ENCODE data around the gene KCNAB1. TPM values are rescaled to one million over a fixed set of nuclear protein-coding genes. Genes with fewer than 3 reads are reported as not detected.

Gene KCNAB1
- total RNA-seq, 3 donors from 2014 or later, result 3.9 to 8.3 (median 5.4) TPM

DNA sequence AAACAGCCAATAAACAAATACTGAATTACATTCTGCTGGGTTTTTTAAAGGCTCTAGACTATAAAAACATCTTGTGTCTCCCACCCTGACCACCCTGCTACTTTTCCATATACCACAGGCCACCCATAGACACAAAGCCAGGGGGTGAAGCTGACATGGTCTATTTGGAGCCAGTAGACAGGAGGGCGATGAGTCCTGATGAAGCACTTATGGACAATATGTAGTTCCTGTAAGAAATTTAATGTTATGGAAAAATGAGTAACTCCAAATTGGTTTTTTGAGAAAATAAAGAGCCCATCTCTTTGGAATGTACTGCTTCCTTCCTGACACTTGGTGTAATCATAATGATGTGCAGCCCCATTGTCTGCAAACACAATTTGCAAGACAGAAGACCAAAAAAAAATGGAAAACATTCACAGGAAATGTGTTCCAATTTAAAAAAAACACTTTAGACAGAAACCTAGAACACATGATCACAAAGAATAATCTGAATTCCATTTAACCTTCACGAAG is 422.7 kb downstream of the KCNAB1 start:
- Histone ChIP-seq H3K4me3 (no peak overlapping the region), H3K27me3 (no peaks in the 10 kb centered on the region), H3K36me3 (no peaks in the 10 kb centered on the region), H3K27ac (peak overlapping the region; percentile 68 to 84), H3K9me3 (no peaks in the 10 kb centered on the region), H3K4me1 (peaks cover 4 to 28% of the 10 kb centered on the region in 2 donors)
- intact Hi-C loops (cut with DNase I; ENCODE audit: low total_unique reads), result no loop called here
- TF ChIP-seq POLR2A (IDR thresholded peaks at IDR 0.05) (no peak), POLR2AphosphoS5 (IDR thresholded peaks at IDR 0.05) (no peak)
- TF ChIP-seq, protein P1, sequence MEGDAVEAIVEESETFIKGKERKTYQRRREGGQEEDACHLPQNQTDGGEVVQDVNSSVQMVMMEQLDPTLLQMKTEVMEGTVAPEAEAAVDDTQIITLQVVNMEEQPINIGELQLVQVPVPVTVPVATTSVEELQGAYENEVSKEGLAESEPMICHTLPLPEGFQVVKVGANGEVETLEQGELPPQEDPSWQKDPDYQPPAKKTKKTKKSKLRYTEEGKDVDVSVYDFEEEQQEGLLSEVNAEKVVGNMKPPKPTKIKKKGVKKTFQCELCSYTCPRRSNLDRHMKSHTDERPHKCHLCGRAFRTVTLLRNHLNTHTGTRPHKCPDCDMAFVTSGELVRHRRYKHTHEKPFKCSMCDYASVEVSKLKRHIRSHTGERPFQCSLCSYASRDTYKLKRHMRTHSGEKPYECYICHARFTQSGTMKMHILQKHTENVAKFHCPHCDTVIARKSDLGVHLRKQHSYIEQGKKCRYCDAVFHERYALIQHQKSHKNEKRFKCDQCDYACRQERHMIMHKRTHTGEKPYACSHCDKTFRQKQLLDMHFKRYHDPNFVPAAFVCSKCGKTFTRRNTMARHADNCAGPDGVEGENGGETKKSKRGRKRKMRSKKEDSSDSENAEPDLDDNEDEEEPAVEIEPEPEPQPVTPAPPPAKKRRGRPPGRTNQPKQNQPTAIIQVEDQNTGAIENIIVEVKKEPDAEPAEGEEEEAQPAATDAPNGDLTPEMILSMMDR (IDR thresholded peaks at IDR 0.05), result no peak
- DNase-seq (ENCODE audit: low spot score in 2 of 2), result no peak

DNA sequence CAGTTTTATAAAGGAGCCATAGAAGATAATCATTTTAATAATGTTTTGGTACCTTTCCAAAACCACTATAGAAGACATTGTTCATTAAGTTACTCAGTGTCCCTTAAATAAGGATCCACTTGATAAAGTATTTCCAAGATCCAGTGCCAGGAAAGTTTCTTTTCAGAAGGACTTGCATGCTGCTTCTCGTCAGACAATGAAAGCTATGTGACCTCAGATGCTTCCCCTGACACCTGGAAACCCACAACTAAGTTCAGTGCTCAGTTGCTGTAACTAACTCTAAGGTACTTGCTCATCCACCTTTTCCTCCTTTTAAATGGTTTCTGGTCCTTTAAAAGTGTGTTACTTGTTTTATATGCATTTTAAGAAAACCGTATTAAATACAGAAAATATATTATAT is 427.3 kb downstream of the KCNAB1 start:
- intact Hi-C loops (cut with DNase I; ENCODE audit: low total_unique reads), result no loop called here
- H3K9me3 ChIP-seq, result no peaks in the 10 kb centered on the region
- H3K27ac ChIP-seq, result peak overlapping the region in 1 of 2 donors; percentile 80
- H3K4me1 ChIP-seq, result peaks cover 4 to 29% of the 10 kb centered on the region in 2 donors
- H3K36me3 ChIP-seq, result no peaks in the 10 kb centered on the region
- H3K4me3 ChIP-seq, result no peak overlapping the region
- no peaks in the 10 kb centered on the region for H3K27me3 ChIP-seq
- TF ChIP-seq, protein P1 (IDR thresholded peaks at IDR 0.05), result no peak
- TF ChIP-seq POLR2A (IDR thresholded peaks at IDR 0.05), result no peak
- TF ChIP-seq POLR2AphosphoS5 (IDR thresholded peaks at IDR 0.05), result peak in 1 of 3 donors; percentile 51
- peak in 1 of 2 donors; percentile 64 for DNase-seq (ENCODE audit: low spot score in 2 of 2)

GRCh38 chr3:156548041-156548687 is 427.8 kb downstream of the KCNAB1 start:
- no peaks in the 10 kb centered on the region for H3K36me3 ChIP-seq
- no peak for DNase-seq (ENCODE audit: low spot score in 2 of 2)
- TF ChIP-seq, protein P1 (IDR thresholded peaks at IDR 0.05), result no peak
- TF ChIP-seq POLR2AphosphoS5 (IDR thresholded peaks at IDR 0.05) (no peak), POLR2A (IDR thresholded peaks at IDR 0.05) (no peak)
- no peaks in the 10 kb centered on the region for H3K9me3 ChIP-seq
- peaks cover 1 to 24% of the 10 kb centered on the region in 2 donors for H3K4me1 ChIP-seq
- intact Hi-C loops (cut with DNase I; ENCODE audit: low total_unique reads), result no loop called here
- peak overlapping the region; percentile 80 to 81 for H3K27ac ChIP-seq
- no peaks in the 10 kb centered on the region for H3K27me3 ChIP-seq
- H3K4me3 ChIP-seq, result peak overlapping the region in 1 of 3 donors; percentile 6

- Histone ChIP-seq H3K27ac (peak overlapping the region; percentile 68 to 80), H3K4me1 (peaks cover 0 to 17% of the 10 kb centered on the region in 2 donors), H3K9me3 (no peaks in the 10 kb centered on the region), H3K4me3 (no peak overlapping the region), H3K27me3 (no peaks in the 10 kb centered on the region), H3K36me3 (no peaks in the 10 kb centered on the region)
- intact Hi-C loops (cut with DNase I; ENCODE audit: low total_unique reads), result no loop called here
- DNase-seq (ENCODE audit: low spot score in 2 of 2), result no peak
- TF ChIP-seq, protein P1 (IDR thresholded peaks at IDR 0.05), result no peak
- TF ChIP-seq POLR2AphosphoS5 (IDR thresholded peaks at IDR 0.05) (no peak), POLR2A (IDR thresholded peaks at IDR 0.05) (no peak)
Observed at GRCh38 chr3:156548902-156549301, 428.5 kb downstream of the KCNAB1 start.

GRCh38 chr3:156551261-156551660 is 430.9 kb downstream of the KCNAB1 start:
- Histone ChIP-seq H3K9me3 (no peaks in the 10 kb centered on the region), H3K36me3 (no peaks in the 10 kb centered on the region), H3K27ac (peak overlapping the region; percentile 56 to 80), H3K4me1 (peaks cover 0 to 10% of the 10 kb centered on the region in 2 donors), H3K27me3 (no peaks in the 10 kb centered on the region), H3K4me3 (no peak overlapping the region)
- TF ChIP-seq, protein P1 (IDR thresholded peaks at IDR 0.05), result no peak
- TF ChIP-seq POLR2AphosphoS5 (IDR thresholded peaks at IDR 0.05) (no peak), POLR2A (IDR thresholded peaks at IDR 0.05) (no peak)
- DNase-seq (ENCODE audit: low spot score in 2 of 2), result no peak
- intact Hi-C loops (cut with DNase I; ENCODE audit: low total_unique reads), result no loop called here

All from breast epithelium (tissue), 4 donors.